OCI-LY3 (cell line): ENCODE data around the gene GUCD1.

ENCODE experiments used
- H2AFZ ChIP-seq: fragments of 200-600, 300-600 bp; shearing (Covaris generic); 2 replicates; pipeline ENCODE4 v1.6.0; 2014; ENCODE audit warnings: antibody characterized with exemption, low read depth, low read length
- H3K27ac ChIP-seq: fragments of 200-600, 300-600 bp; sonication (generic); 2 replicates; pipeline ENCODE4 v1.5.1; 2014; ENCODE audit warnings: mild to moderate bottlenecking, low read length, moderate library complexity, mixed read lengths
- H3K27me3 ChIP-seq: fragments of 200-600, 300-600 bp; sonication (generic); 2 replicates; pipeline ENCODE4 v1.6.1; 2014; ENCODE audit warnings: low read depth, low read length, mixed read lengths
- H3K36me3 ChIP-seq: fragments of 200-600, 300-600 bp; sonication (generic); replicated peaks from 2 replicates; pipeline ENCODE3; 2014; ENCODE audit warnings: low read depth, low read length, mixed read lengths
- H3K4me1 ChIP-seq: fragments of 300-600, 200-600 bp; sonication (generic); 2 replicates; pipeline ENCODE4 v1.6.1; 2014; ENCODE audit warnings: low read length, mixed read lengths
- H3K4me2 ChIP-seq: fragments of 200-600, 300-600 bp; sonication (generic); 2 replicates; pipeline ENCODE4 v1.6.1; 2014; ENCODE audit warnings: low read length, mixed read lengths
- H3K4me3 ChIP-seq: fragments of 300-600, 200-600 bp; sonication (generic); 2 replicates; pipeline ENCODE4 v1.5.1; 2014; ENCODE audit warnings: antibody characterized with exemption, mild to moderate bottlenecking, low read length, moderate library complexity
- H3K79me2 ChIP-seq: fragments of 300-600, 200-600 bp; shearing (Covaris generic); 2 replicates; pipeline ENCODE4 v1.6.1; 2014; ENCODE audit warnings: mild to moderate bottlenecking, low read length, mixed read lengths
- H3K9ac ChIP-seq: fragments of 300-600, 200-600 bp; shearing (Covaris generic); 2 replicates; pipeline ENCODE4 v1.6.0; 2014; ENCODE audit warnings: mild to moderate bottlenecking, low read length, moderate library complexity
- H3K9me3 ChIP-seq: fragments of 200-600, 300-600 bp; shearing (Covaris generic); 2 replicates; pipeline ENCODE4 v1.6.1; 2014; ENCODE audit warnings: low read length, mixed read lengths; ENCODE audit not compliant: insufficient read depth
- H4K20me1 ChIP-seq: fragments of 200-600, 300-600 bp; sonication (generic); 2 replicates; pipeline ENCODE4 v1.6.1; 2016; ENCODE audit warnings: low read length, mixed read lengths; ENCODE audit not compliant: insufficient read depth
- CTCF ChIP-seq: fragments of 200-600, 300-600 bp; sonication (generic); IDR thresholded peaks from 2 replicates; pipeline ENCODE4 v1.5.1; 2014; ENCODE audit warnings: antibody characterized with exemption, low read length, low read depth
- EZH2phosphoT487 ChIP-seq: fragments of 200-600 bp; shearing (Covaris generic); IDR thresholded peaks from 2 replicates; pipeline ENCODE4 v1.6.1; 2018; ENCODE audit warnings: antibody characterized with exemption, mixed run types, low read depth

GUCD1 gene

GRCh38 chr22:24525416-24526037, 29.4 kb downstream of the GUCD1 start:
- H3K79me2 ChIP-seq: no peaks in the 10 kb centered on the region
- H3K4me2 ChIP-seq: peak overlapping the region; percentile 21
- no peaks in the 10 kb centered on the region for H3K36me3 ChIP-seq
- H3K4me3 ChIP-seq: no peak overlapping the region
- no peak overlapping the region for H2AFZ ChIP-seq
- H3K9me3 ChIP-seq: no peaks in the 10 kb centered on the region
- no peaks in the 10 kb centered on the region for H3K27me3 ChIP-seq
- H3K4me1 ChIP-seq: peaks cover 25% of the 10 kb centered on the region
- H3K27ac ChIP-seq: no peak overlapping the region
- no peak overlapping the region for H3K9ac ChIP-seq
- TF ChIP-seq EZH2phosphoT487 (no peak), CTCF (peak; percentile 96)
- H4K20me1 ChIP-seq: no peaks in the 10 kb centered on the region

GRCh38 chr22:24523873-24524272, 31.1 kb downstream of the GUCD1 start:
- Histone ChIP-seq H2AFZ (no peak overlapping the region; the same call in 1 of the 2 replicates), H3K9ac (no peak overlapping the region), H4K20me1 (no peaks in the 10 kb centered on the region), H3K27me3 (no peaks in the 10 kb centered on the region), H3K79me2 (no peaks in the 10 kb centered on the region), H3K36me3 (no peaks in the 10 kb centered on the region), H3K4me2 (no peak overlapping the region), H3K9me3 (no peaks in the 10 kb centered on the region), H3K27ac (no peak overlapping the region), H3K4me1 (peaks cover 10% of the 10 kb centered on the region), H3K4me3 (no peak overlapping the region)
- TF ChIP-seq CTCF: no peak
- TF ChIP-seq EZH2phosphoT487: no peak

- H3K4me3 ChIP-seq: peak overlapping the region; percentile 40
- H3K9ac ChIP-seq: no peak overlapping the region
- H3K27ac ChIP-seq: no peak overlapping the region
Measured at GRCh38 chr22:24521791-24522245, 33.1 kb downstream of the GUCD1 start.

GRCh38 chr22:24519496-24519895, 35.4 kb downstream of the GUCD1 start:
- H3K9me3 ChIP-seq: no peaks in the 10 kb centered on the region
- no peaks in the 10 kb centered on the region for H4K20me1 ChIP-seq
- TF ChIP-seq EZH2phosphoT487 (no peak), CTCF (no peak)
- H3K4me3 ChIP-seq: no peak overlapping the region
- no peak overlapping the region for H2AFZ ChIP-seq
- no peak overlapping the region for H3K27ac ChIP-seq
- H3K4me1 ChIP-seq: peaks cover 25% of the 10 kb centered on the region
- no peaks in the 10 kb centered on the region for H3K36me3 ChIP-seq
- H3K79me2 ChIP-seq: no peaks in the 10 kb centered on the region
- H3K27me3 ChIP-seq: 0 out of 2 replicates have a peak, but pooled peaks cover 5% of the 10 kb centered on the region
- H3K9ac ChIP-seq: no peak overlapping the region
- H3K4me2 ChIP-seq: no peak overlapping the region

More at GRCh38 chr22:24521791-24522245, 33.1 kb downstream of the GUCD1 start:
- Histone ChIP-seq H3K27me3 (0 out of 2 replicates have a peak, but pooled peaks cover 5% of the 10 kb centered on the region), H3K79me2 (no peaks in the 10 kb centered on the region), H3K9me3 (no peaks in the 10 kb centered on the region), H3K4me1 (peaks cover 10% of the 10 kb centered on the region), H3K4me2 (peak overlapping the region; percentile 59), H2AFZ (peak overlapping the region; percentile 82), H3K36me3 (no peaks in the 10 kb centered on the region), H4K20me1 (no peaks in the 10 kb centered on the region)
- no peak for TF ChIP-seq EZH2phosphoT487
- peak; percentile 87 for TF ChIP-seq CTCF
